Osteocyte (in vitro differentiated cells): ENCODE measurements around the gene MLLT6. TPM values are rescaled to one million over a fixed set of nuclear protein-coding genes. Genes with fewer than 3 reads are reported as not detected.
A peak's percentile ranks its signal among the peaks of the same experiment; 100 is the strongest.

ENCODE experiments used
- DNase-seq: peaks from one replicate; pipeline ENCODE4 v3.0.0; 2021; ENCODE audit warnings: mixed read lengths; ENCODE audit not compliant: unreplicated experiment; ENCODE audit errors: extremely low spot score
- H3K27ac Mint-ChIP-seq: one replicate; pipeline ENCODE4 v1.8.0; 2021; ENCODE audit warnings: mild to moderate bottlenecking, mixed read lengths; ENCODE audit not compliant: unreplicated experiment
- H3K27me3 Mint-ChIP-seq: one replicate; pipeline ENCODE4 v1.8.0; 2021; ENCODE audit warnings: mixed read lengths; ENCODE audit not compliant: unreplicated experiment
- H3K36me3 Mint-ChIP-seq: one replicate; pipeline ENCODE4 v1.8.0; 2021; ENCODE audit warnings: mixed read lengths; ENCODE audit not compliant: unreplicated experiment
- H3K4me1 Mint-ChIP-seq: one replicate; pipeline ENCODE4 v1.8.0; 2021; ENCODE audit warnings: mixed read lengths; ENCODE audit not compliant: unreplicated experiment
- H3K4me3 Mint-ChIP-seq: one replicate; pipeline ENCODE4 v1.8.0; 2021; ENCODE audit warnings: mild to moderate bottlenecking, moderate library complexity, mixed read lengths; ENCODE audit not compliant: unreplicated experiment
- H3K9me3 Mint-ChIP-seq: one replicate; pipeline ENCODE4 v1.8.0; 2021; ENCODE audit warnings: mixed read lengths; ENCODE audit not compliant: unreplicated experiment
- CTCF ChIP-seq: fragments of 200-600 bp; sonication (generic); IDR thresholded peaks from 2 replicates; pipeline ENCODE4 v1.5.0; 2021; ENCODE audit warnings: antibody characterized with exemption, mild to moderate bottlenecking, moderate library complexity
- total RNA-seq: library from RNA; stranded (reverse); gene quantifications from 2 replicates; pipeline ENCODE4 v1.2.1, GENCODE V29; 2021

The MLLT6 gene
- total RNA-seq, 1 donor from 2014 or later: 107 TPM

- DNase-seq: peak; percentile 92
- Mint-ChIP-seq H3K4me1 (peaks cover 10% of the 10 kb centered on the region), H3K27me3 (peaks cover 17% of the 10 kb centered on the region), H3K9me3 (no peaks in the 10 kb centered on the region), H3K27ac (no peak overlapping the region), H3K4me3 (no peak overlapping the region), H3K36me3 (no peaks in the 10 kb centered on the region)
- peak; percentile 88 for TF ChIP-seq CTCF
Observed at GRCh38 chr17:38676706-38677504, 28.2 kb upstream of the MLLT6 start.

GRCh38 chr17:38677819-38678218 lies 27.3 kb upstream of the MLLT6 start:
- TF ChIP-seq CTCF: no peak
- peaks cover 9% of the 10 kb centered on the region for H3K4me1 Mint-ChIP-seq
- no peak overlapping the region for H3K4me3 Mint-ChIP-seq
- H3K9me3 Mint-ChIP-seq: no peaks in the 10 kb centered on the region
- peaks cover 9% of the 10 kb centered on the region for H3K27me3 Mint-ChIP-seq
- no peak overlapping the region for H3K27ac Mint-ChIP-seq
- no peak for DNase-seq
- no peaks in the 10 kb centered on the region for H3K36me3 Mint-ChIP-seq

DNA sequence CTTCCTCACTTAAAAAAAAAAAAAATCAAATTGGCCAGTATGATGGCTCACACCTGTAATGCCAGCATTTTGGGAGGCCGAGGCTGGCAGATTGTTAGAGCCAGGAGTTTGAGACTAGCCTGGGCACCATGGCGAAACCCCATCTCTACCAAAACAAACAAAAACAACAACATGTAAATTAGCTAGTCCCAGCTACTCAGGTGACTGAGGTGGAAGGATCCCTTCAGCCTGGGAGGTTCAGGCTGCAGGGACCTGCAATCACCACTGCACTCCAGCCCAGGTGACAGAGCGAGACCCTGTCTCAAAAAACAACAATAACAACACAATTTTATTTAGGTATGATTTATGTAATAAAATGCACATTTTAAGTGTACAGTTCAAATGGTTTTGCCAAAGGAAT lies 24.0 kb upstream of the MLLT6 start:
- Mint-ChIP-seq H3K4me3 (no peak overlapping the region), H3K4me1 (no peaks in the 10 kb centered on the region), H3K27ac (no peak overlapping the region), H3K27me3 (peaks cover 2% of the 10 kb centered on the region), H3K36me3 (no peaks in the 10 kb centered on the region), H3K9me3 (no peaks in the 10 kb centered on the region)
- no peak for DNase-seq
- TF ChIP-seq CTCF: no peak

DNA sequence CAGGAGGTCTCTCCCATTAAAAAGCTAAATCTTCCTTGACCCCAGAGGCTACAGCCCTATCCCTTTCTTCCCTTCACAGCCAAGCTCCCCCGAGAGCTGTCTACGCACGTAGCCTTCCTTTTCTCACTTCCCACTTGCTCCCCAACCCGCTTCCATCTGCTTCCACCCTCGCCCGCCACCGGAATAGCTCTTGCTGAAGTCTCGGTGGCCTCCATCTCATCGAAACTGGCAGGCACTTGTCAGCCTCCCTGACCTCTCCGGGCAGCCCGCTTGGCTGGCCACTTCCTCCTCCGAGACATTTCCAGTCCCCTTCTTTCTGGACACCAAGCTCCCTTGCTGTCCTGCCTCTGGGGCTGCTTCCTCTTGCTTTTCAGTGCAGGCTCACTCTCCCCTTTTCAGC lies 19.6 kb upstream of the MLLT6 start:
- Mint-ChIP-seq H3K4me1 (no peaks in the 10 kb centered on the region), H3K36me3 (no peaks in the 10 kb centered on the region), H3K27me3 (peaks cover 2% of the 10 kb centered on the region), H3K27ac (no peak overlapping the region), H3K4me3 (no peak overlapping the region), H3K9me3 (no peaks in the 10 kb centered on the region)
- no peak for DNase-seq
- TF ChIP-seq CTCF: no peak

DNA sequence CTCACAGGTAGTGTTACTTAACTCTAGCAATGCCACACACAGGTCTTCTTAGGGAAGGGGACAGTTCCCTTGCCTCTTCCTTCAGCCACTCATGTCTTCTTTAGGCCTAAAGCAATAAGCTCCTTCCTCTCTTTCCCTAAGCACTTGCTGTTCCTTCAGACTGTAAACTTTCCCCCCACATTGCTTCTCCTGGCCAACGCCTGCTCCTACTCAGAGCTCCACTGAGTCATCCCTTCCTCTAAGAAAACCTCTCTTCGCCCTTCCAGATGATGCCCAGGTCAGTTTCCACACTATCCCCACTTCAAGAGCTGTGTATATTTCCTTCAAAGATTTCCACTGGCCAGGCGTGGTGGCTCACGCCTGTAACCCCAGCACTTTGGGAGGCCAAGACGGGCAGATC lies 17.8 kb upstream of the MLLT6 start:
- Mint-ChIP-seq H3K9me3 (no peaks in the 10 kb centered on the region), H3K4me3 (no peak overlapping the region), H3K36me3 (no peaks in the 10 kb centered on the region), H3K4me1 (no peaks in the 10 kb centered on the region), H3K27ac (no peak overlapping the region), H3K27me3 (peaks cover 2% of the 10 kb centered on the region)
- TF ChIP-seq CTCF: no peak
- DNase-seq: no peak
